NCI-H1105 treated with DMSO at 0.1 percent for 48 hours (cell line): ENCODE results near the gene SLCO4A1.

Source experiments
- DNase-seq: peaks from one replicate; lab custom pipeline; 2025; lab: John Stamatoyannopoulos, UW

The SLCO4A1 gene

GRCh38 chr20:62701161-62702012 is 59.1 kb downstream of the SLCO4A1 start:
- DNase-seq, result no peak

- no peak for DNase-seq
Observed at GRCh38 chr20:62702013-62702300, 59.7 kb downstream of the SLCO4A1 start.

GRCh38 chr20:62702895-62703852 is 60.9 kb downstream of the SLCO4A1 start:
- DNase-seq, result no peak

- no peak for DNase-seq
Observed at GRCh38 chr20:62703853-62704228, 61.5 kb downstream of the SLCO4A1 start.

GRCh38 chr20:62704341-62704948 is 62.1 kb downstream of the SLCO4A1 start:
- peak; percentile 98 for DNase-seq

GRCh38 chr20:62705627-62706026 is 63.3 kb downstream of the SLCO4A1 start:
- DNase-seq, result no peak

- DNase-seq, result no peak
Observed at GRCh38 chr20:62706344-62706743, 64.0 kb downstream of the SLCO4A1 start.

- no peak for DNase-seq
Observed at GRCh38 chr20:62706857-62707256, 64.6 kb downstream of the SLCO4A1 start.

GRCh38 chr20:62707276-62707920 is 65.1 kb downstream of the SLCO4A1 start:
- DNase-seq, result no peak

- DNase-seq, result peak; percentile 18
Observed at GRCh38 chr20:62707921-62708521, 65.7 kb downstream of the SLCO4A1 start.

GRCh38 chr20:62708591-62709536 is 66.6 kb downstream of the SLCO4A1 start, which contains the start of gene NTSR1:
NTSR1 (plus strand) TSS chr20:62708836; CDS start chr20:62709208, 372 bp downstream.
- no peak for DNase-seq

- DNase-seq, result no peak
Observed at GRCh38 chr20:62709537-62709905, 67.2 kb downstream of the SLCO4A1 start.

GRCh38 chr20:62710221-62710885 is 68.0 kb downstream of the SLCO4A1 start:
- no peak for DNase-seq

GRCh38 chr20:62710886-62711702 is 68.8 kb downstream of the SLCO4A1 start:
- no peak for DNase-seq

GRCh38 chr20:62711703-62712101 is 69.4 kb downstream of the SLCO4A1 start:
- peak; percentile 77 for DNase-seq

GRCh38 chr20:62712606-62713005 is 70.3 kb downstream of the SLCO4A1 start:
- DNase-seq, result no peak

- no peak for DNase-seq
Observed at GRCh38 chr20:62714006-62714405, 71.7 kb downstream of the SLCO4A1 start.

- DNase-seq, result no peak
Observed at GRCh38 chr20:62714799-62715198, 72.5 kb downstream of the SLCO4A1 start.

GRCh38 chr20:62715201-62715600 is 72.9 kb downstream of the SLCO4A1 start:
- DNase-seq, result no peak
